Fibroblast of skin of left quadriceps (primary cell): ENCODE data around the gene LCE2D.
A peak's percentile ranks its signal among the peaks of the same experiment; 100 is the strongest.
"Not testable (repeated sequence)": the region's sequence is repeated elsewhere in the genome, so short reads cannot be mapped to it uniquely, and the experiment has no call there.

Experiments
- DNase-seq, 2 experiments: peaks; one replicate each; pipeline ENCODE4 v3.0.0-alpha.2; 2013; ENCODE audit warnings: low read depth in 2 of 2

Gene LCE2D

DNA sequence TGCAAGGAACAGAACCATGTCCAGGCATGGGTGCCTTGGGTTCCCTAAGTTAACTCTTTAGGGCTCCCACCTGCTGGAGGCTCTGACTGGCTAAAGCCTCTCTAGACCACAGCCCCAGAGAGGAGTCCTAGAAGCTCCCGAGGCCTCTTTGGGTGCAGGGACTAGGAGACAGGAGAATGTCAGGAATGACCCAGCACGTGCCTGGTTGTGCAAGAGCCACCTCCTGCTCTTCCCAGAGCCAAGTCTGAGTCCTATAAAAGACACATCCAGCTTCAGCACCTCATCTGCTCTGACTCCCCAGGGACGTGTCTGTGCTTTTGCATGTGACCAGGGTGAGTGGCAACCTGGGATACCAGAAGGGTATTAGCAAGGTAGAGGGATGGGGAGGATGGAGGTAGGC lies at the start of gene LCE2D:
TSS of gene LCE2D (plus strand) at position 283 of the 400 bp plus-strand sequence. CDS start 726 bp downstream, outside the sequence.
- DNase-seq = no peak

DNA sequence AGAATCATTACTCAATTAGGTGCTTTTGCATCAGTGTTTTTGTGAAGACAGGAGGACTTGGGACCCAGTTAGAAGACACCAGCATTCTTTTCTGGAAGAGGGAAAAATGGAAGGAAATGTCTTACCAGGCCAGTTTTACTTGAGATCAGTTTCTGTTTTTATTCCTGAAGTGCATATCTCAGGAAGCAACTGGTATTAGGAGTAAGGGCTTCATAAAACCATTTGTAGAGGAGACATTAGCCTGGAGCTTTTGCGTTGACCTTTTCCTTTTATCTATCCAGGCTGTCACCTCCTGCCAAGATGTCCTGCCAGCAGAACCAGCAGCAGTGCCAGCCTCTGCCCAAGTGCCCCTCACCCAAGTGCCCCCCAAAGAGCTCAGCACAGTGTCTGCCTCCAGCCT lies 49.7 kb upstream of the LCE2D start, which contains the start of gene LCE3B:
TSS of gene LCE3B (plus strand) at position 301 of the 400 bp plus-strand sequence. CDS start at position 301, 0 bp downstream.
- DNase-seq = no peak

GRCh38 chr1:152621993-152622392 lies 41.2 kb upstream of the LCE2D start:
- no peak for DNase-seq

- DNase-seq = no peak
Measured at GRCh38 chr1:152622803-152623202, 40.4 kb upstream of the LCE2D start, which contains the start of gene LCE3A. TSS of gene LCE3A (minus strand) at chr1:152623103. CDS start at chr1:152623103, 0 bp downstream.

GRCh38 chr1:152623203-152623844 lies 39.9 kb upstream of the LCE2D start:
- no peak for DNase-seq

- no peak for DNase-seq
Measured at GRCh38 chr1:152626744-152627143, 36.4 kb upstream of the LCE2D start.

GRCh38 chr1:152630596-152630995 lies 32.6 kb upstream of the LCE2D start:
- no peak for DNase-seq

GRCh38 chr1:152640351-152640750 lies 22.8 kb upstream of the LCE2D start:
- DNase-seq = no peak

DNA sequence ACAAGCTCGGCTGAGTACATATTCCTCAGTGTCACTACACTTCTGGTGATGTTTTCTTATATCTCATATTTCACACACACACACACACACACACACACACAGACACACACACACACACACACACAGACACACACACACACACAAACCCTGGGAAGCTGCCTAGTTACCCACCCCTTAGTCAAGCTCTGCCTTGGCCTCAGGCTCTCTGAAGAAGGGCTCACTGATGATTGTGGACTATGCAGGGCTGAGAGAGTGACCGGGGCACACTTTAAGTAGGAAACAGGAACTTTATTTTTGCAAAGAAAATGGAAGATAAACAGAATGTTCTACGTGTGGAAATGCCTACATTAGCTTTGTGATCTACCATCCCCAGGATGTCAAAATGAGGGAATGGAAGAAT lies 19.2 kb upstream of the LCE2D start:
- no peak for DNase-seq

DNA sequence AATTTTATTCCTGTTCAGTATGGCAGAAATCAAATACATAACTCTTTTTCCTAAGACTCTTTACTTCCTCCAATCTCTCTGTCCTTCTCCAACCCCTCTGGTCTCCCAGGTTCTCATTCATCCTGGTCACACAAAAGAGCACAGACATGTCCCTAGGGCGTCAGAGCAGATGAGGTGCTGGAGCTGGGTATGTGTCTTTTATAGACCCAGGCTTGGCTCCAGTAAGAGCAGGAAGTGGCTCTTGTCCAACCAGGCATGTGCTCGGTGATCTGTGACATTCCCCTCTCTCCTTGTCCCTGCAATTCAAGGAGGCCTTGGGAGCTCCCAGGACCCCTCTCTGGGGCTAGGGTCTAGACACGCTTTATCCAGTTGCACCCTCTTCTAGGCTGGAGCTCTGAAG lies 18.0 kb upstream of the LCE2D start:
- no peak for DNase-seq

DNA sequence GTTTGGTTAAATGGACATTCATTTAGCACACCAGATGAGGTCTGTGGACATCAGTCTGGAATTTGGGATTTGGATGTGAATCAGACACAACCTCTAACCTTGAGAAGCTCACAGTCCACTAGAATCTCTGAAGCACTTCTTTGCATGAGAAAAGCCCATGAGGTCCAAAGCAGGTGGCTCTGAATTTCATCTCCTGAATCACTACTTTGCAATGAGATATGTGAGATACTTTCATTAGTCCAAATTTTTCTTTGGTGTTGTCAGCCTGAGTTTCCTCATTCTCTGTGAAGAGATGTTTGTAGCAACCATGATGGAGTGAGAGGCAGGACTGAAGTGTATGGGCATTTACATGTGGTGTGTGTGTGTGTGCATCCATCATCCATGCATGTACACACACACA lies 16.5 kb upstream of the LCE2D start:
- no peak for DNase-seq

- DNase-seq = peak; percentile 10 to 22
Measured at GRCh38 chr1:152654110-152654509, 9.1 kb upstream of the LCE2D start.

DNA sequence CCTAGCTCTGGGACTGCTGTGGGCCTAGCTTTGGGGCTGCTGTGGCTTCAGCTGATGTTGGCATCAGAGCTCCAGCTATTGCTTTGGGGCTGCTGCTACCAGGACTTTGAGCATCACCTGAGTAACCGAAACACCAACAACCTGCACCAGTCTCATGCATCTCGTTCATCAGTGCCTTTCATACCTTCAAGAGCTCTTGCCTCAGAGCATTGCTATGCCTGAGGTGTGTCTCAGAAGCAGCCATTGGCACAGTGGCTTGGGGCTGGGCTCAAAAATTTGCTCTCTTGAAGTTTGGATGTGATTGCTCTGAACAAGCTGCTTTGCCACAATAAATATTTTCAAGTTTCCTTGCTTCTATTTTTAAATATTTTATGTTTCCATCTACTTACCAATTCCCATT lies 6.7 kb upstream of the LCE2D start:
- DNase-seq = no peak

- DNase-seq = no peak
Measured at GRCh38 chr1:152657677-152658076, 5.5 kb upstream of the LCE2D start.

GRCh38 chr1:152658649-152659048 lies 4.5 kb upstream of the LCE2D start:
- no peak for DNase-seq

GRCh38 chr1:152666171-152666570 lies 3.0 kb downstream of the LCE2D start:
- not testable (repeated sequence) for DNase-seq

GRCh38 chr1:152667648-152668047 lies 4.5 kb downstream of the LCE2D start:
- DNase-seq = no peak

- no peak for DNase-seq
Measured at GRCh38 chr1:152673016-152673415, 9.8 kb downstream of the LCE2D start.

- not testable (repeated sequence) for DNase-seq
Measured at GRCh38 chr1:152674983-152675382, 11.8 kb downstream of the LCE2D start, which contains the start of gene LCE2C. TSS of gene LCE2C (plus strand) at chr1:152675279. CDS start at chr1:152676016, 737 bp downstream.

GRCh38 chr1:152679459-152679858 lies 16.3 kb downstream of the LCE2D start:
- no peak for DNase-seq

GRCh38 chr1:152681616-152682015 lies 18.4 kb downstream of the LCE2D start:
- no peak for DNase-seq

DNA sequence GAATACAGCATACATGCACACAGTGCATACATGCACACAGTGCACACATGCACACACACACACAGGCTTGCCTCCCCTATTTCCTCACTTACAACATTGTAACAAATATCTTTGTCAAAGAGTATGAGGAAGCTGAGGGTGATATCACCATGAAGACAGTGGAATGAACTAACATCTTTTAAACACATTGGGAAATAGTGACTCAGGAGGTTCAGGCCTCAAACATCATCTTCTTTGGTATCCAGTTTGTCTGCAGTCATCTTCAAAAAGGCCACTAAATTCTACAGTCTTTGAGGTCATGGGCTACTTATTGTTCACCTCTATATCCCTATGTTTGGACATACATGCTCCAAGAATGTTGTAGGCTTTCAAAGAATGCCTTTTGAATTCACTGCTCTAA lies 20.7 kb downstream of the LCE2D start:
- DNase-seq = no peak

DNA sequence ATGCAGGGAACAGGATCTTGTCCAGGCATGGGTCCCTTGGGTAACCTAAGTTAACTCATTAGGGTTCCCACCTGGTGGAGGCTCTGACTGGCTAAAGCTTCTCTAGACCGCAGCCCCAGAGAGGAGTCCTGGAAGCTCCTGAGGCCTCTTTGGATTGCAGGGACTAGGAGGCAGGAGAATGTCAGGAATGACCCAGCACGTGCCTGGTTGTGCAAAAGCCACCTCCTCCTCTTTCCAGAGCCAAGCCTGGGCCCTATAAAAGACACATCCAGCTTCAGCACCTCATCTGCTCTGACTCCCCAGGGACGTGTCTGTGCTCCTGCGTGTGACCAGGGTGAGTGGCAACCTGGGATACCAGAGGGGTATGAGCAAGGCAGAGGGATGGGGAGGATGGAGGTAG lies 22.6 kb downstream of the LCE2D start, which contains the start of gene LCE2B:
TSS of gene LCE2B (plus strand) at position 301 of the 400 bp plus-strand sequence. CDS start 721 bp downstream, outside the sequence.
- DNase-seq = not testable (repeated sequence)
